SH-SY5Y (cell line): ENCODE measurements around the gene SELENON.

Source experiments
- GATA2 ChIP-seq: IDR thresholded peaks from 2 replicates; pipeline ENCODE4 v1.6.1; 2011; ENCODE audit warnings: mild to moderate bottlenecking, low read depth, low read length
- GATA3 ChIP-seq: IDR thresholded peaks from 2 replicates; pipeline ENCODE4 v1.6.1; 2011; ENCODE audit warnings: low read depth, mild to moderate bottlenecking, low read length, moderate library complexity

Gene SELENON

DNA sequence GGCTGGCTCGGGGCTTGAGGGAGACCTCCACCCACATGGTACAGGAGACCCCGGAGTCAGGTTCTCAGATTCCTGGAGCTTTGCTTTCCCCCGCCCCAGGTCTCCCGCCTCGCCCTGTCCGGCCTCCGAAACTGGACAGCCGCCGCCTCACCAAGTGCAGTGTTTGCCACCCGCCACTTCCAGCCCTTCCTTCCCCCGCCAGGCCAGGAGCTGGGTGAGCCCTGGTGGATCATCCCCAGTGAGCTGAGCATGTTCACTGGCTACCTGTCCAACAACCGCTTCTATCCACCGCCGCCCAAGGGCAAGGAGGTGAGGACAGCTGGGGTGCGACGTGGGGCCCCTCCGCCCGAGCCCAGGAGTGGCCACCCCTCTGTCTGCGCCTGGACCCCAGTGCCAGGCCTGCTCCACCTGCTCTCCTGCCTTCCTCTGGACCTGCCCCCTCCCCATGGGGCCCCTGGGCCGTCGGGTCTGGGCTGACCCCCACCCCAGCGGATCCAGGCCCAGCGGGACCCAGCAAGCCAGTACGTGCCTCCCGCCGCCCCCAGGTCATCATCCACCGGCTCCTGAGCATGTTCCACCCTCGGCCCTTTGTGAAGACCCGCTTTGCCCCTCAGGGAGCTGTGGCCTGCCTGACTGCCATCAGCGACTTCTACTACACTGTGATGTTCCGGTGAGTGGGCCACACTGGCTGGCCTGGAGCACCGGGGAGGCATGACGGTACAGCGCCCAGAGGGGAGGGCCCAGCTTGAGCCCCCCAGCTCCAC lies 8.7 kb downstream of the SELENON start:
- TF ChIP-seq GATA2 (no peak), GATA3 (no peak)

DNA sequence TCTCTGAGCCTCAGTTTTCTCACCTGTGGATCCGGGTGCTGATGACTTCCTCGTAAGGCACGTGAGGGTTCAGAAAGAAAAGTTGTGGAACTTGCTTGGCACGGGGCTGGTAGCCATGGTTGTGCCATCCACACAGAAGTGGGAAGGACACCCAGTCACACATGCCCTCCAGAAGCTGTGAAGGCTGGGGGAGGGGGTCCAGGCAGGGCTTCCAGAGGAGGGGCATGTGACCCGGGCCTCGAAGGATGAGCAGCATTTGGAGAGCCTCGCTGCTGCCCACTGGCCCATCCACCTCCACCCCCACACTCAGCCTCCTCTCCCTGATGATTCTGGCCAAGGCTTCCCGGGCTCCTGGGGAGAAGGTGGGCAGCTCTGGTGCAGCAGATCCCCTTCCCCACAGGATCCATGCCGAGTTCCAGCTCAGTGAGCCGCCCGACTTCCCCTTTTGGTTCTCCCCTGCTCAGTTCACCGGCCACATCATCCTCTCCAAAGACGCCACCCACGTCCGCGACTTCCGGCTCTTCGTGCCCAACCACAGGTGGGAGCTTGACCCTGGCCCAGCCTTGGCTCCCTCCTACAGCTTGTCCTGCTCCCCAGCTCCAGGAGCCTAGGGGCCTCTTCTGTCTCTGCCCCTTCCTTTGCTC lies 9.4 kb downstream of the SELENON start:
- TF ChIP-seq GATA2 (no peak), GATA3 (no peak)

GRCh38 chr1:25809929-25810328 lies 9.9 kb downstream of the SELENON start:
- TF ChIP-seq GATA2: no peak
- no peak for TF ChIP-seq GATA3

DNA sequence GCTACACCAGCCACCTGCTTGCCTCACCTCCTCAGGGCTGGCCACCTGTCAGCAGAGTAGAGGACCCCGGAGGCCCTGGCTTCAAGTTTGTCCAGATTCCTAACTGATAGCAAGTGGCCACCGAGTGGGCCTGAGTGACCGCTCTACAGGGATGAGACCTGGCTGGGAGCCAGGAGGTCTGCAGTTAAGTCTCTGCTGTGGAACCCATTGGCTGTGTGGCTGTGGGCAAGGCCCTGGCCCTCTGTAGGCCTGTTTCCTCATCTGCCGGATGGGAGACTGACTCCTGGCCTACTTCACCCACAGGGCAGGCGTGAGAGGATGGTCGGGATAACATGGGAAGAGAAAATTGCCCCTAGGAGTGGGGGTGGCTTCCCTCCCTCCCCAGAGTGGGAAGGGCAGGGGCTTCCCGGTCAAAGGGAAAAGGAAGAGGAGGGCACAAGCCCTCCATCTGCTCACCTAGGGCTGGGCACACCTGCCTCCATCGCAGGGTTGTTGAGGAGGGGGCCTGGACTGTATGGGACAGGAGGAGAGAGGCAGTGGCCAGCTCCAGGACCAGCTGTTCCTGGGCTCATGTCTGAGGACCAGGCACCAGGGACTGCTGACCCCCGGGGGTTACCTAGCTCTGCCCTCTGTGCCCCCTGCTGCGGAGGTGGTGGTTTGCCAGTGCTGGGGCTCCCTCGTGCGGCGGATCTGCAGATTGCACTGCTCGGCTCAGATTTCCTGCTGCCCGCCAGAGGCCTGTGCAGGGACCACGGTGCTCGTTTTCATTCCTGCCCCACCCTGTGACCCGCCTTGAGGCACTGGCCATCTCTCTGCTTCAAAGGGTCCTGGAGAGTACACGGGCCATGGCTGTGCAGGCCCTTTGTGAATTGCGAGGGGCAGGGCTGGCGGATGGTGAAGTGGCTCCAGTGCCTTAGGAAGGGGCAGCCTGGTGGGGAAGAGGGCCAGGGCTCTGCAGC lies 10.6 kb downstream of the SELENON start:
- TF ChIP-seq GATA3 (no peak), GATA2 (no peak)

- TF ChIP-seq GATA3: no peak
Measured at GRCh38 chr1:25811384-25812082, 11.5 kb downstream of the SELENON start.

DNA sequence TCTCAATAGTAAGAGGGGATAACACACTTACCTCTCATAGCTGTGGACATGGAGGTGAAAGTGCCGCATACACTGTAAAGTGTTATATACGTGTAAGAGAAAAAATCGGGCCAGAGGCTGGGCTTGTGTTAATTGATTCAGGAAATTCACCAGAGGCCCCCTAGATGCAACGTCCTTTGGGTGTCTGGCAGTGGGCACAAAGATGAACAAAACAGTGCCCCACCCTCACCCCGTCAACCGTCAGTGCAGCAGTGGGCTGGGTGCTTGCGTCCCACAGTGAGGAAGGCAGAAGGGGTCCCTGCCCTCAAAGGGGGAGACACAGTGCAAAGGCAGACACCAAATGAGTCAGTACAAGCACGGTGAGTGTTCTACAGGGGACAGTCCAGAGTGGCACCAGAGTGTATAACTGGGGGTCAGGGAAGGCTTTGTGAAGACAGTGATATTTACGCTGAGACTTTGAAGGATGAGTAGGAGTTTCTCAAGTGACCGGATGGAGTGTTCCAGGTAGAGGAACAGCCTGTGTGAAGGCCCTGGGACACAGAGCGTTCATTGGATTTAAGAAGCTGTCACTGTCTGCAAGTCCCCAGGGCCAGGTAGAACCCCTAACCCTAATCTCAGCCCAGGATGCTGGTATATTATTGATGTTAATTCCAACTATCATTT lies 13.2 kb downstream of the SELENON start:
- TF ChIP-seq GATA3: no peak
- no peak for TF ChIP-seq GATA2

- TF ChIP-seq GATA2 (no peak), GATA3 (no peak)
Measured at GRCh38 chr1:25813734-25814471, 13.9 kb downstream of the SELENON start.

GRCh38 chr1:25814549-25815087 lies 14.6 kb downstream of the SELENON start:
- TF ChIP-seq GATA3 (no peak), GATA2 (no peak)

DNA sequence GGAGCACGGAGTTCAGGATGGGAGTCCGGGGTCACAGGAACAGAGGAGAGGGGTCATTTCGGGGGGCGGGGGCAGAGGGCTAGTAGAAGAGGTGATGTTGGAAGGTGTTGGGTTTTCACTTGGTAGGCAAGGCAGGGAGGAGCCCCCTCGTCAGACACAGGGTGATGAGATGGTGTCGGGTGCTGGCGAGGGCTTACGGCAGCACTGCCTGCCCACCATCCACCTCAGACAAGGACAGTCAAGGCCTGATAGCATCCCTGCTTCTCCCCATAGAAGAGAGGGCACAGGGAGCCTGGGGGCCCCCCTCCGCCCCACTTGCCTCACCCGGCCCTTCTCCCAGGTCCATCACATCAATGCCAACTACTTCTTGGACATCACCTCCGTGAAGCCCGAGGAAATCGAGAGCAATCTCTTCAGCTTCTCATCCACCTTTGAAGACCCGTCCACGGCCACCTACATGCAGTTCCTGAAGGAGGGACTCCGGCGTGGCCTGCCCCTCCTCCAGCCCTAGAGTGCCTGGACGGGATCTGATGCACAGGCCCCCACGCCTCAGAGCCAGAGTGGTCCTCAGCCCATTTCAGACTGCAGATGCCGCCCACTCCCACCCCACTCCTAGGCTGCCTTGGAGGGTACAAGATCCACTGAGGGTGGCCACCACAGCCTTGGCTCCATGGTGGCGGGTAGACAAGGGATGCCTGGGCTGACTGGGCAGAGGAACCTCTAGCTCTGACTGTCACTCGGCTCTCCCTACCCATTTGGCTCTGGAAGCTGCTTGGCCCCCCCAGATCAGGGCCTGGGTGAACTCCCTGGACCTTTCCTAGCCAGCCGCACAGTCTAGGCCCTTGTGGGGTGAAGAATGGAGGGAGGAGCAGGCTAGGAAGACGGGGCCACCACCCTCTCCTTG lies 15.5 kb downstream of the SELENON start:
- TF ChIP-seq GATA3: no peak
- TF ChIP-seq GATA2: no peak

GRCh38 chr1:25816112-25816718 lies 16.2 kb downstream of the SELENON start:
- TF ChIP-seq GATA2 (no peak), GATA3 (no peak)

GRCh38 chr1:25817840-25818501 lies 18.0 kb downstream of the SELENON start:
- TF ChIP-seq GATA2: no peak
- no peak for TF ChIP-seq GATA3

GRCh38 chr1:25818569-25818968 lies 18.6 kb downstream of the SELENON start:
- TF ChIP-seq GATA2: no peak
- no peak for TF ChIP-seq GATA3
